Naive B cell (primary cell): ENCODE results near the gene TMEM186. TPM values are rescaled to one million over a fixed set of nuclear protein-coding genes. Genes with fewer than 3 reads are reported as not detected.
"Not testable (repeated sequence)": the region's sequence is repeated elsewhere in the genome, so short reads cannot be mapped to it uniquely, and the experiment has no call there.

ENCODE experiments used
- ATAC-seq, 2 donors: fragments of 150-1000 bp; cut with Tn5 transposase; 2 replicates each; pipeline ENCODE4 v1.10.0; 2021; ENCODE audit warnings: low read depth in 2 of 2, mild to moderate bottlenecking in 2 of 2, moderate library complexity in 2 of 2
- DNase-seq: peaks from one replicate; pipeline ENCODE4 v3.0.0; 2022
- H3K27ac Mint-ChIP-seq, 6 donors: one replicate each; pipeline ENCODE4 v1.8.0; 2020 to 2022; ENCODE audit warnings: mild to moderate bottlenecking in 6 of 6, mixed read lengths in 6 of 6, moderate library complexity in 5 of 6, inconsistent platforms in 2 of 6
- H3K27me3 Mint-ChIP-seq, 3 donors: one replicate each; pipeline ENCODE4 v1.8.0; 2021 to 2022; ENCODE audit warnings: mixed read lengths in 3 of 3, mild to moderate bottlenecking in 1 of 3
- H3K36me3 Mint-ChIP-seq, 2 donors: one replicate each; pipeline ENCODE4 v1.8.0; 2020 to 2022; ENCODE audit warnings: mixed read lengths in 2 of 2, inconsistent platforms in 1 of 2, mild to moderate bottlenecking in 1 of 2
- H3K4me1 Mint-ChIP-seq, 3 donors: one replicate each; pipeline ENCODE4 v1.8.0; 2020 to 2022; ENCODE audit warnings: mixed read lengths in 3 of 3, inconsistent platforms in 1 of 3, mild to moderate bottlenecking in 1 of 3, moderate library complexity in 1 of 3
- H3K4me3 Mint-ChIP-seq, 8 donors: one replicate each; pipeline ENCODE4 v1.8.0; 2020 to 2022; ENCODE audit warnings: mild to moderate bottlenecking in 8 of 8, mixed read lengths in 8 of 8, moderate library complexity in 8 of 8, inconsistent platforms in 2 of 8
- H3K9me3 Mint-ChIP-seq, 7 donors: one replicate each; pipeline ENCODE4 v1.8.0; 2020 to 2022; ENCODE audit warnings: mixed read lengths in 7 of 7, mild to moderate bottlenecking in 5 of 7, inconsistent platforms in 2 of 7, moderate library complexity in 1 of 7
- polyA plus RNA-seq, 6 donors: library from polyadenylated mRNA; unstranded; fragments of 300-500 nt; fragmentation: Illumina TruSeq; gene quantifications; one replicate each; pipeline ENCODE4 v1.2.3, GENCODE V29; 2021; ENCODE audit warnings: low read depth in 6 of 6

Gene TMEM186
- polyA plus RNA-seq, 6 donors from 2014 or later = 10.3 to 18.9 (median 17.1) TPM

DNA sequence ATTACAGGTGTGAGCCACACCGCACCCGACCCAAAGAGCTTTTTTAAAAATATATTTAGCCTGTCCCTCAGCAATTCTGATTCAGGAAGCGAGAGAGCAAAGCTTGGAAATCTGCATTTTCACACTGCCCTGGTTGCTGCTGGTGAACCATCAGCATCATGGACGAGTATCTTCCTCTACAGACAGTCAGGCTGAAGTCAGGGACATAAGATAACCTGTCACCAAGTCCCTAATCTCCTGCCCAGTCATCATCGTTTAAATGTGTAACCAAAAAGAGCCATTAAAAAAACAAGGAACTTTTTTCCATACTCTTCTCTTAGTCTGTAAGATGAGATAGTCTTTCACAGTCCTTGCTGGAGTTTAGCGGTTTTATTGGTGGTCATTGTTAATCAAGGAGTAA is 6.9 kb upstream of the TMEM186 start:
- Mint-ChIP-seq H3K4me3 (no peak overlapping the region), H3K27me3 (no peaks in the 10 kb centered on the region), H3K4me1 (peaks cover 6 to 17% (median 7%) of the 10 kb centered on the region in 3 donors), H3K36me3 (peaks cover 8 to 19% of the 10 kb centered on the region in 2 donors), H3K27ac (peak overlapping the region in 1 of 6 donors; percentile 38), H3K9me3 (no peaks in the 10 kb centered on the region)
- ATAC-seq = no peak
- no peak for DNase-seq

DNA sequence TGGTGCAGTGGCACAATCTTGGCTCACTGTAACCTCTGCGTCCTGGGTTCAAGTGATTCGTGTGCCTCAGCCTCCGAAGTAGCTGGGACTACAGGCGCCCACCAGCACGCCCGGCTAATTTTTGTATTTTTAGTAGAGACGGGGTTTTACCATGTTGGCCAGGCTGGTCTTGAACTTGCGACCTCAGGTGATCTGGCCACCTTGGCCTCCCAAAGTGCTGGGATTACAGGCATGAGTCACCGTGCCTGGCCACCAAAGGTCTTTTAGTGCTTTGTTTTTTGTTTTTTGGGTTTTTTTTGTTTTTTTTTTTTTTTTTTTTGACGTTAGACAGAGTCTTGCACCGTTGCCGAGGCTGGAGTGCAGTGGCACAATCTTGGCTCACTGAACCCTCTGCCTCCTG is 6.3 kb upstream of the TMEM186 start:
- ATAC-seq, H3K9me3 Mint-ChIP-seq, H3K4me3 Mint-ChIP-seq, H3K27me3 Mint-ChIP-seq, DNase-seq: not testable (repeated sequence)
- Mint-ChIP-seq H3K36me3 (peaks cover 8 to 15% of the 10 kb centered on the region in 2 donors), H3K27ac (peak overlapping the region in 1 of 6 donors; percentile 38), H3K4me1 (peaks cover 8 to 23% (median 13%) of the 10 kb centered on the region in 3 donors)

DNA sequence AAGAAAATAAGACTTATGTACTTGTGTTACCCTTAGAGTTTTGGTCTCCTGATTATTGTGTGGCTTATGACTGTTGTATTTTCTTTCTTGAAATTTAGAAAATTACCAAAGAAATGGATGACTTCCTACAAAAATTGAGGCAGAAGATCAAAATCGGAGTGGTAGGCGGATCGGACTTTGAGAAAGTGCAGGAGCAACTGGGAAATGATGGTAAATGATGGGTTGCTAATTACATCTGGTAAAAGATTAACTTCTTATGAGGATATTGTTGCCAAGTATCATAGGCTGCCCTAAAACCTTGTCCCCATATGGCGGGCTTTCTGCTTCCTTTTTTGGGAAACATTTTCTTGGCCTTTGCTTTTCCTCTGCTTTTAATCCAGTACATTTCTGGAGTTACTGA is 4.3 kb upstream of the TMEM186 start:
- DNase-seq = no peak
- Mint-ChIP-seq H3K27me3 (no peaks in the 10 kb centered on the region), H3K4me1 (peaks cover 23 to 42% (median 28%) of the 10 kb centered on the region in 3 donors), H3K36me3 (peaks cover 7 to 8% of the 10 kb centered on the region in 2 donors), H3K27ac (no peak overlapping the region), H3K4me3 (peak overlapping the region in 1 of 8 donors; percentile 68), H3K9me3 (no peaks in the 10 kb centered on the region)
- ATAC-seq = no peak

DNA sequence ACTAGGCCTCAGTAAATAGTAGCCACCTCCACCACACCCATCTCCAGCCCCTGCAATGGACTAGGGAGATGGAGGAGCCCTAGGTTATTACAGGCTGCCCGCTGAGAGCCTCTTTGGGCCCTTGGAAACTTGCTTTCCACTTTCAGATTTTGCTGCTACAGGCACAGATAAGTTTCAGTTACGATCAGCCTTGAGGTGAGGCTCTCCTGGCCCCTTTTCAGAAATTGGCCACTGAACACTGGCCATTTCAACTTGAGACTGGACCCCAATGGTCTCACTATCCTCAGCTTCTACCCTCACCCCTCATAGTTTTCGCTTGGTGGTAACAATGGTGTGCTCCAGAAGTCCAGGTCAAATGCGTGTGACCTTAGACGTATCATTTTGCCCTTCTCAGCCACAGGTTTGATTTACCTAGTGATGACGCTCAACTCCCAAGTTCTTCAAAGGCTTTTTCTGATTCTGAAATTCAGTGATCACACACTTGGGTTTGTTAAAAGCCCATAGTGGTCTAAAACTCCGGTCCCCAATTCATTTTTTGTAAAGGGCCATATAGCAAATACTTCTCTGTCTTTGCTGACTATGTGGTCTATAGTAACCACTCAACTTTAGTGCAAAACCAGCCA is 1.2 kb upstream of the TMEM186 start:
- Mint-ChIP-seq H3K27me3 (no peaks in the 10 kb centered on the region), H3K4me1 (peaks cover 30 to 61% (median 32%) of the 10 kb centered on the region in 3 donors), H3K9me3 (no peaks in the 10 kb centered on the region), H3K36me3 (peaks cover 0 to 8% of the 10 kb centered on the region in 2 donors), H3K27ac (peak overlapping the region; percentile 56 to 97 (median 92)), H3K4me3 (peak overlapping the region; percentile 93 to 99 (median 98))
- ATAC-seq (no peak), DNase-seq (no peak)

DNA sequence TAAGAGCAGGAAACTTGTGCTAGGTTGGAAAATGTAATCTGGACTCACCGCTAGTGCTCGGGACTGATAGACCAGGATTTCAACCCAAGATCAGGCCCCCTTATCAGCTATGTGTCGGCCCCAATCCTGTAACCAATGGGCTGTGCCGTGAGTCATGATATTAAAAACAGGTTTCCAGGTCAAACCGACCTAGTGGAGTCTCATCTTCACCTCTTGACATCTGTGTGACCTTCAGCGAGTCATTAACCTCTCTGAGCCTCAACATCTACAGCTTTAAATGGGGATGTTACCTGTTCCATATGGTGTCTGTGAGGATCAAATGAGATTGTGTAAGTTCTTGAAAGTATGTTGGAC is 712 bp upstream of the TMEM186 start:
- Mint-ChIP-seq H3K9me3 (no peaks in the 10 kb centered on the region), H3K27me3 (no peaks in the 10 kb centered on the region), H3K27ac (peak overlapping the region; percentile 91 to 98 (median 96)), H3K36me3 (peaks cover 0 to 5% of the 10 kb centered on the region in 2 donors), H3K4me1 (peaks cover 29 to 61% (median 29%) of the 10 kb centered on the region in 3 donors), H3K4me3 (peak overlapping the region; percentile 93 to 99 (median 98))
- ATAC-seq (no peak), DNase-seq (no peak)

GRCh38 chr16:8796469-8797363 is 723 bp downstream of the TMEM186 start:
- ATAC-seq = no peak
- H3K4me1 Mint-ChIP-seq = peaks cover 25 to 67% (median 27%) of the 10 kb centered on the region in 3 donors
- H3K9me3 Mint-ChIP-seq = no peaks in the 10 kb centered on the region
- H3K27ac Mint-ChIP-seq = peak overlapping the region; percentile 91 to 98 (median 96)
- no peaks in the 10 kb centered on the region for H3K27me3 Mint-ChIP-seq
- H3K36me3 Mint-ChIP-seq = no peaks in the 10 kb centered on the region
- H3K4me3 Mint-ChIP-seq = peak overlapping the region; percentile 93 to 99 (median 98)
- no peak for DNase-seq

- Mint-ChIP-seq H3K27me3 (no peaks in the 10 kb centered on the region), H3K27ac (peak overlapping the region in 4 of 6 donors; percentile 14 to 49 (median 40)), H3K9me3 (no peaks in the 10 kb centered on the region), H3K36me3 (no peaks in the 10 kb centered on the region), H3K4me3 (peak overlapping the region in 3 of 8 donors; percentile 19 to 97 (median 71)), H3K4me1 (peaks cover 25 to 64% (median 27%) of the 10 kb centered on the region in 3 donors)
- ATAC-seq (no peak), DNase-seq (no peak)
These were observed 1.6 kb downstream of the TMEM186 start for GRCh38 chr16:8795818-8796217.

DNA sequence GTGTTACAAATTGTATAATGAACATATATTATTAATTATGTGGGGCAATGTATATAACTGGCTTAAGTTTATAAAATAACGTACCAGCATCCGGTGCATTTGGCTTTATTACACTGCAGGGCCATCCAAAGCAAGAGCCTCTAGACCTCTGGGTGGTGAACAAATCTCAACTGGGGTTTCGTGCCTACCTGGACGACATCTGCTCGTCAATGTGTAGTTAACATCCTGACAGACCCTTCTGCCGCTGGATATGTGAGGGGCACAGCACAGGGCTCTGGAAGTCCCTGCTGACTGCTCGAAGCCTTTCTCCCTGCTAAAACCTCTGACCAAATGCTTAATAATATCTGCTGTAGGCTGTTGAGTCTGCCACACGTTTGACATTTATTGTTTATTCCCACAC is 2.3 kb downstream of the TMEM186 start:
- no peak for ATAC-seq
- H3K9me3 Mint-ChIP-seq = no peaks in the 10 kb centered on the region
- no peak for DNase-seq
- peaks cover 25 to 62% (median 27%) of the 10 kb centered on the region in 3 donors for H3K4me1 Mint-ChIP-seq
- H3K4me3 Mint-ChIP-seq = peak overlapping the region in 2 of 8 donors; percentile 71 to 97
- H3K27me3 Mint-ChIP-seq = no peaks in the 10 kb centered on the region
- H3K36me3 Mint-ChIP-seq = no peaks in the 10 kb centered on the region
- H3K27ac Mint-ChIP-seq = peak overlapping the region in 3 of 6 donors; percentile 7 to 56 (median 53)

GRCh38 chr16:8788578-8789172 is 8.8 kb downstream of the TMEM186 start:
- ATAC-seq (no peak), DNase-seq (no peak)
- H3K36me3 Mint-ChIP-seq = no peaks in the 10 kb centered on the region
- no peaks in the 10 kb centered on the region for H3K27me3 Mint-ChIP-seq
- H3K9me3 Mint-ChIP-seq = no peaks in the 10 kb centered on the region
- peak overlapping the region in 1 of 6 donors; percentile 82 for H3K27ac Mint-ChIP-seq
- no peak overlapping the region for H3K4me3 Mint-ChIP-seq
- peaks cover 0 to 11% (median 0%) of the 10 kb centered on the region in 3 donors for H3K4me1 Mint-ChIP-seq

DNA sequence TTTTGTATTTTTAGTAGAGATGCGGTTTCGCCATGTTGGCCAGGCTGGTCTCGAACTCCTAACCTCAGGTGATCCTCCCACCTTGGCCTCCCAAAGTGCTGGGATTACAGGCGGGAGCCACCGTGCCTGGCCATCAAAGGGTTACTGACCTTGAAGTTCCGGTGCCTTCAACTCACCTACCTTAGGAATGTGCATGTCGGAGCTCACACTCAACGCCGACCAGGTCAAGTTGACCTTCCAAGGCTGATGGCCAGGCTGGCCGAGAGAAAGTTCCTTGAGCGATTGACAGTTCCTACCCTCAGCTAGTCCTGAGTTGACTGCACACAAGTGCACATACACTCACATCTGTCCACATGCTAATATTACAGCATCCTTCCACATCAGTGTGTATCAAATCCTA is 11.1 kb downstream of the TMEM186 start:
- H3K4me3 Mint-ChIP-seq, DNase-seq, H3K27me3 Mint-ChIP-seq, H3K4me1 Mint-ChIP-seq, H3K27ac Mint-ChIP-seq, ATAC-seq, H3K9me3 Mint-ChIP-seq, H3K36me3 Mint-ChIP-seq: not testable (repeated sequence)

DNA sequence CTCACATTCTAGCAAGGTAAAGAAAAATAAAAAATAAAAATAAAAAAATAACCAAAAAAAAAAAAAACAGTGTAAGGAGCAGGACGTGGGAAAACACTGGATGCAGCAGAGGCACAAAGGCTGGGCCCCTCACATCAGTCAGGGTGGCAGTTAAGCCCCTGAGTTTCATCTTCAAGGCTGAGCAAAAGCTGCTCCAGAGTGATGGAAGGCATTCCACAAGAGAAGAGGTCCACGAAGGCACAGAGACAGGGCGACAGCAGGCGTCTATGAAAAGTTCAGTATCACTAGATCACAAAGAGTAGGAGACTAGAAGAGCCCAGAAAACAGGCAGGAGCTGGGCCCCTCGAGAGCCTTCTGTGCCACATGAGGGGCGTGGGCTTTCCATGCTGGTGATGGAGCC is 12.0 kb downstream of the TMEM186 start:
- no peak for ATAC-seq
- Mint-ChIP-seq H3K4me3 (peak overlapping the region in 1 of 8 donors; percentile 3), H3K27me3 (no peaks in the 10 kb centered on the region), H3K4me1 (no peaks in the 10 kb centered on the region), H3K27ac (no peak overlapping the region), H3K9me3 (no peaks in the 10 kb centered on the region), H3K36me3 (peaks cover 9 to 11% of the 10 kb centered on the region in 2 donors)
- no peak for DNase-seq

GRCh38 chr16:8782673-8783072 is 14.8 kb downstream of the TMEM186 start:
- no peak overlapping the region for H3K4me3 Mint-ChIP-seq
- H3K4me1 Mint-ChIP-seq = no peaks in the 10 kb centered on the region
- ATAC-seq = no peak
- no peaks in the 10 kb centered on the region for H3K9me3 Mint-ChIP-seq
- H3K36me3 Mint-ChIP-seq = peaks cover 9 to 11% of the 10 kb centered on the region in 2 donors
- DNase-seq = no peak
- peak overlapping the region in 2 of 6 donors; percentile 75 to 80 for H3K27ac Mint-ChIP-seq
- no peaks in the 10 kb centered on the region for H3K27me3 Mint-ChIP-seq

DNA sequence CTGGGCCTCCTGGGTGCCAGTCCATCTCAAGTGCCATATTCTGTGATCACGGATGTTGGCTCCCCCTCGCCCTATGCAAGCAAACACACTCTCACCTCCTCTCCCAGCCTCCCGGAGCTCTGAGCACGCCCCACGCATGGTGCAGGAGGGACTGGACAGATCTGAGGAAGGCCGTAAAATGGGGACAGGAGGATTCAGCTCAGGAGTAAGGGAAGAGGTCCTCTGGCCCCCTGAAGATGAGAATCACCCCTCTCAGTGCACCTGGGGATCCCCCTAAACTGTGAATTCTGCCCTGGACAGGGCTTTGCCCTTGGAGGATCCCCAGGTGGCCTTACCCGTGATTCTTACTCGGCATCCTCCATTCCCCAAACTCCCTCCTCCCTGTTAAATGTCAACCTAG is 15.6 kb downstream of the TMEM186 start:
- H3K36me3 Mint-ChIP-seq = peaks cover 16% of the 10 kb centered on the region in 2 donors

More for the DNA sequence above, 15.6 kb downstream of the TMEM186 start:
- DNase-seq (no peak), ATAC-seq (no peak)
- Mint-ChIP-seq H3K27me3 (no peaks in the 10 kb centered on the region), H3K27ac (no peak overlapping the region), H3K9me3 (peaks cover 0 to 2% (median 0%) of the 10 kb centered on the region in 7 donors), H3K4me3 (no peak overlapping the region), H3K4me1 (no peaks in the 10 kb centered on the region)
